ENCODE data around the gene ARFIP2.

ARFIP2 gene

GRCh38 chr11:6486938-6487337 lies 5.8 kb upstream of the ARFIP2 start:
- TF ChIP-seq POU2F2 (IDR thresholded peaks at IDR 0.05; ENCODE audit: low read depth, low read length) (no peak), PAX5 (IDR thresholded peaks at IDR 0.05; ENCODE audit: insufficient read depth, low read length, severe bottlenecking) (no peak), POLR2A (IDR thresholded peaks at IDR 0.05; ENCODE audit: low read depth, low read length) (no peak), POLR2AphosphoS5 (IDR thresholded peaks at IDR 0.05; ENCODE audit: low read depth, low read length) (no peak)
- no peak for DNase-seq (ENCODE audit: insufficient read length, low spot score)
- FAIRE-seq = no peak

GRCh38 chr11:6486256-6486655 lies 5.1 kb upstream of the ARFIP2 start:
- TF ChIP-seq POLR2A (IDR thresholded peaks at IDR 0.05; ENCODE audit: low read depth, low read length) (no peak), POLR2AphosphoS5 (IDR thresholded peaks at IDR 0.05; ENCODE audit: low read depth, low read length) (no peak), SPI1 (IDR thresholded peaks at IDR 0.05; ENCODE audit: low read depth, low read length) (no peak), TAF1 (IDR thresholded peaks at IDR 0.05; ENCODE audit: low read depth, low read length) (no peak), PAX5 (IDR thresholded peaks at IDR 0.05; ENCODE audit: insufficient read depth, low read length, severe bottlenecking) (no peak), POU2F2 (IDR thresholded peaks at IDR 0.05; ENCODE audit: low read depth, low read length) (no peak)
- DNase-seq (ENCODE audit: insufficient read length, low spot score) = no peak
- no peak for FAIRE-seq

- no peak for DNase-seq (ENCODE audit: insufficient read length, low spot score)
- no peak for FAIRE-seq
Measured at GRCh38 chr11:6485661-6486060, 4.5 kb upstream of the ARFIP2 start.

GRCh38 chr11:6483015-6483414 lies 1.9 kb upstream of the ARFIP2 start:
- DNase-seq (ENCODE audit: insufficient read length, low spot score) (no peak), FAIRE-seq (no peak)
- TF ChIP-seq SPI1 (IDR thresholded peaks at IDR 0.05; ENCODE audit: low read depth, low read length) (no peak), PAX5 (IDR thresholded peaks at IDR 0.05; ENCODE audit: insufficient read depth, low read length, severe bottlenecking) (no peak), TAF1 (IDR thresholded peaks at IDR 0.05; ENCODE audit: low read depth, low read length) (no peak), POU2F2 (IDR thresholded peaks at IDR 0.05; ENCODE audit: low read depth, low read length) (no peak), POLR2A (IDR thresholded peaks at IDR 0.05; ENCODE audit: low read depth, low read length) (no peak), POLR2AphosphoS5 (IDR thresholded peaks at IDR 0.05; ENCODE audit: low read depth, low read length) (no peak)

More at GRCh38 chr11:6485661-6486060, 4.5 kb upstream of the ARFIP2 start:
- TF ChIP-seq PAX5 (IDR thresholded peaks at IDR 0.05; ENCODE audit: insufficient read depth, low read length, severe bottlenecking) = no peak
- TF ChIP-seq TAF1 (IDR thresholded peaks at IDR 0.05; ENCODE audit: low read depth, low read length) = no peak
- TF ChIP-seq POLR2A (IDR thresholded peaks at IDR 0.05; ENCODE audit: low read depth, low read length) = no peak
- no peak for TF ChIP-seq SPI1 (IDR thresholded peaks at IDR 0.05; ENCODE audit: low read depth, low read length)
- no peak for TF ChIP-seq POLR2AphosphoS5 (IDR thresholded peaks at IDR 0.05; ENCODE audit: low read depth, low read length)
- TF ChIP-seq POU2F2 (IDR thresholded peaks at IDR 0.05; ENCODE audit: low read depth, low read length) = no peak

- no peak for FAIRE-seq
- DNase-seq (ENCODE audit: insufficient read length, low spot score) = no peak
- TF ChIP-seq TAF1 (IDR thresholded peaks at IDR 0.05; ENCODE audit: low read depth, low read length) (no peak), POLR2A (IDR thresholded peaks at IDR 0.05; ENCODE audit: low read depth, low read length) (no peak), POLR2AphosphoS5 (IDR thresholded peaks at IDR 0.05; ENCODE audit: low read depth, low read length) (no peak), SPI1 (IDR thresholded peaks at IDR 0.05; ENCODE audit: low read depth, low read length) (no peak), PAX5 (IDR thresholded peaks at IDR 0.05; ENCODE audit: insufficient read depth, low read length, severe bottlenecking) (no peak), POU2F2 (IDR thresholded peaks at IDR 0.05; ENCODE audit: low read depth, low read length) (no peak)
Measured at GRCh38 chr11:6482441-6482840, 1.3 kb upstream of the ARFIP2 start.

GRCh38 chr11:6481924-6482275 lies 769 bp upstream of the ARFIP2 start:
- FAIRE-seq (no peak), DNase-seq (ENCODE audit: insufficient read length, low spot score) (no peak)
- no peak for TF ChIP-seq PAX5 (IDR thresholded peaks at IDR 0.05; ENCODE audit: insufficient read depth, low read length, severe bottlenecking)
- TF ChIP-seq POLR2A (IDR thresholded peaks at IDR 0.05; ENCODE audit: low read depth, low read length) = no peak
- TF ChIP-seq POU2F2 (IDR thresholded peaks at IDR 0.05; ENCODE audit: low read depth, low read length) = no peak
- TF ChIP-seq POLR2AphosphoS5 (IDR thresholded peaks at IDR 0.05; ENCODE audit: low read depth, low read length) = no peak
- TF ChIP-seq SPI1 (IDR thresholded peaks at IDR 0.05; ENCODE audit: low read depth, low read length) = no peak
- TF ChIP-seq TAF1 (IDR thresholded peaks at IDR 0.05; ENCODE audit: low read depth, low read length) = no peak

- no peak for TF ChIP-seq POU2F2 (IDR thresholded peaks at IDR 0.05; ENCODE audit: low read depth, low read length)
- TF ChIP-seq PAX5 (IDR thresholded peaks at IDR 0.05; ENCODE audit: insufficient read depth, low read length, severe bottlenecking) = no peak
- TF ChIP-seq POLR2AphosphoS5 (IDR thresholded peaks at IDR 0.05; ENCODE audit: low read depth, low read length) = no peak
- TF ChIP-seq POLR2A (IDR thresholded peaks at IDR 0.05; ENCODE audit: low read depth, low read length) = no peak
- no peak for TF ChIP-seq SPI1 (IDR thresholded peaks at IDR 0.05; ENCODE audit: low read depth, low read length)
- no peak for TF ChIP-seq TAF1 (IDR thresholded peaks at IDR 0.05; ENCODE audit: low read depth, low read length)
- DNase-seq (ENCODE audit: insufficient read length, low spot score) (no peak), FAIRE-seq (no peak)
Measured at GRCh38 chr11:6480299-6480914, 724 bp downstream of the ARFIP2 start.

GRCh38 chr11:6476571-6476970 lies 4.6 kb downstream of the ARFIP2 start:
- no peak for DNase-seq (ENCODE audit: insufficient read length, low spot score)
- FAIRE-seq = no peak
- TF ChIP-seq TAF1 (IDR thresholded peaks at IDR 0.05; ENCODE audit: low read depth, low read length) (no peak), PAX5 (IDR thresholded peaks at IDR 0.05; ENCODE audit: insufficient read depth, low read length, severe bottlenecking) (no peak), SPI1 (IDR thresholded peaks at IDR 0.05; ENCODE audit: low read depth, low read length) (no peak), POU2F2 (IDR thresholded peaks at IDR 0.05; ENCODE audit: low read depth, low read length) (no peak), POLR2AphosphoS5 (IDR thresholded peaks at IDR 0.05; ENCODE audit: low read depth, low read length) (no peak), POLR2A (IDR thresholded peaks at IDR 0.05; ENCODE audit: low read depth, low read length) (no peak)

- no peak for FAIRE-seq
- TF ChIP-seq SPI1 (IDR thresholded peaks at IDR 0.05; ENCODE audit: low read depth, low read length) (no peak), POLR2A (IDR thresholded peaks at IDR 0.05; ENCODE audit: low read depth, low read length) (no peak), POLR2AphosphoS5 (IDR thresholded peaks at IDR 0.05; ENCODE audit: low read depth, low read length) (no peak), POU2F2 (IDR thresholded peaks at IDR 0.05; ENCODE audit: low read depth, low read length) (no peak), TAF1 (IDR thresholded peaks at IDR 0.05; ENCODE audit: low read depth, low read length) (no peak), PAX5 (IDR thresholded peaks at IDR 0.05; ENCODE audit: insufficient read depth, low read length, severe bottlenecking) (no peak)
- DNase-seq (ENCODE audit: insufficient read length, low spot score) = no peak
Measured at GRCh38 chr11:6475936-6476335, 5.2 kb downstream of the ARFIP2 start.
